Measurements from ENCODE around the gene NKAPD1. TPM values are rescaled to one million over a fixed set of nuclear protein-coding genes. Genes with fewer than 3 reads are reported as not detected.
A peak's percentile ranks its signal among the peaks of the same experiment; 100 is the strongest.
"Not testable (repeated sequence)": the region's sequence is repeated elsewhere in the genome, so short reads cannot be mapped to it uniquely, and the experiment has no call there.

Gene NKAPD1
- total RNA-seq, 1 experiment from 2014 or later, result 27.5 TPM

DNA sequence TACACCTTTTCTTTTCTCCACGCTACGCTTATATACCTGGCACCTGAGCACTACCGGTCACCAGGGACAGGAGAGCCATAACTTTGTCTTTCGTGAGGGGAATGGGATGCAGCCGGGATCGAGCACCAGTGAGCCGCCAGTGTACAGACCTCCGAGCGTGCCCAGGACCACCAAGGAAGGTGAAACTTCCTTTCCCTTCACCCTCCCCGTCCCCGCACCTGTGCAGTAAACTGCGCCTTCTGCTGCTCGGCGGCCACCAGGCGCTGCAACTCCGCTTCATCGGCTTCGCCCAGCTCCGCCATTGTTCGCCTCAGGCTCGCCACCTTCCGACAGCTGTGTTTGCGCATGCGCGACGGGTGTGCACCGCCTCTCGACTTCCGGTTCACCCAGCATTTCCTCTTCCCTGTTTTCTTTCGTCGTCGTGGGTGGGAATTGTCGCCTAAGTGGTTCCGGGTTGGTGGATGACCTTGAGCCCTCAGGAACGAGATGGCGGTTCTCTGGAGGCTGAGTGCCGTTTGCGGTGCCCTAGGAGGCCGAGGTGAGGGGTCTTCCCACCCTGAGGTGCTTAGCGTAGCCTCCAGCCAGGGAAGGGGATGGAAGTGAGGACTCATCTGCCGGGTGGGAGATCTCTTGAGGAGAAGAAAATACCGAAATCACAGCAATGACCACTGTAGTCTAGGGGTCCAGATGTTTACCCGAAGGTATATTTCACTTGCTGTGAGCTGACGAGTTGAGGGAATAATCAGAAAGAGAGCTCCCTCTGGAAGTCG lies 12.5 kb downstream of the NKAPD1 start, which contains the start of the genes SDHD and TIMM8B:
Gene SDHD, plus strand, starts transcription at position 452 of the 770 bp plus-strand sequence. Its CDS starts 35 bp downstream, at position 487.
Gene TIMM8B, minus strand, starts transcription at position 335 of the 770 bp plus-strand sequence. Its CDS starts 33 bp downstream, at position 302.
- TF ChIP-seq, protein P1, sequence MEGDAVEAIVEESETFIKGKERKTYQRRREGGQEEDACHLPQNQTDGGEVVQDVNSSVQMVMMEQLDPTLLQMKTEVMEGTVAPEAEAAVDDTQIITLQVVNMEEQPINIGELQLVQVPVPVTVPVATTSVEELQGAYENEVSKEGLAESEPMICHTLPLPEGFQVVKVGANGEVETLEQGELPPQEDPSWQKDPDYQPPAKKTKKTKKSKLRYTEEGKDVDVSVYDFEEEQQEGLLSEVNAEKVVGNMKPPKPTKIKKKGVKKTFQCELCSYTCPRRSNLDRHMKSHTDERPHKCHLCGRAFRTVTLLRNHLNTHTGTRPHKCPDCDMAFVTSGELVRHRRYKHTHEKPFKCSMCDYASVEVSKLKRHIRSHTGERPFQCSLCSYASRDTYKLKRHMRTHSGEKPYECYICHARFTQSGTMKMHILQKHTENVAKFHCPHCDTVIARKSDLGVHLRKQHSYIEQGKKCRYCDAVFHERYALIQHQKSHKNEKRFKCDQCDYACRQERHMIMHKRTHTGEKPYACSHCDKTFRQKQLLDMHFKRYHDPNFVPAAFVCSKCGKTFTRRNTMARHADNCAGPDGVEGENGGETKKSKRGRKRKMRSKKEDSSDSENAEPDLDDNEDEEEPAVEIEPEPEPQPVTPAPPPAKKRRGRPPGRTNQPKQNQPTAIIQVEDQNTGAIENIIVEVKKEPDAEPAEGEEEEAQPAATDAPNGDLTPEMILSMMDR (IDR thresholded peaks at IDR 0.05; ENCODE audit: unreplicated experiment), result peak; percentile 21
- POLR2A ChIA-PET, result interaction anchor here (0.6 to 5.2 kb wide), 57 partner anchors 8 to 484 kb away, joined by 3 to 71 read pairs (median 4); partner anchors contain the start of genes ALG9, BCO2, DIXDC1 and DLAT
- DNase-seq (ENCODE audit: unreplicated experiment), result peak; percentile 99
- no TSS peak for BruUV-seq (replicated peaks)
- Mint-ChIP-seq H3K9me3 (ENCODE audit: unreplicated experiment) (no peaks in the 10 kb centered on the region), H3K27ac (ENCODE audit: low read depth, unreplicated experiment) (peak within 1 kb of the TSS; percentile 95), H3K4me3 (ENCODE audit: unreplicated experiment) (peak within 1 kb of the TSS; percentile 88), H3K36me3 (ENCODE audit: insufficient read depth, unreplicated experiment) (peaks cover 84% of the 10 kb centered on the region), H3K27me3 (ENCODE audit: insufficient read depth, unreplicated experiment) (no peaks in the 10 kb centered on the region), H3K4me1 (ENCODE audit: insufficient read depth, unreplicated experiment) (peaks cover 43% of the 10 kb centered on the region)
- intact Hi-C loops (cut with micrococcal nuclease), result loop anchor here (1.0 kb wide), 3 partner anchors 89 to 207 kb away; partner anchors contain the start of genes BCO2, CFAP68 and FDXACB1
- CTCF ChIA-PET, result interaction anchor here (0.6 to 1.8 kb wide), 5 partner anchors 12 to 194 kb away, joined by 3 to 5 read pairs (median 3); partner anchors contain the start of genes NKAPD1 and PIH1D2

DNA sequence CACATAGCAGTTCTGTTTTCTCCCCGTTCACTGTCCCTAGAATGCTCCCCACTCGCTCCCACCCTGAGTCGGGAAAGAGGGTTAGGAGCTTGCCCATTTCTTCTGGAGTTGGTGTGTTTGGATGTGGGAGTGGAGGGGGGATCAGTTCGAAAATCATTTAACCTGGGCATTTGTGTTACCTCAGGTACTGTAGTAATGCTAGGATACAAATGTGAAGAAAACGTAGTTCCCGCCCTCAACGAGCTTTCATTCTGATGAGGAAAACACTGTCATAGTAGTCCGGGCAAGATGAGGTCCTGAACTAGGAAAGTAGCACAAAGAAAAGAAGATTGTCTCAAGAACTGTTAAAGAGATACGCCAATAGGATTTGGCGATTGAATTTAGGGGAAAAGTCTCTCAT lies 13.1 kb downstream of the NKAPD1 start:
- BruUV-seq (replicated peaks), result TSS peak; percentile 28
- ChIA-PET POLR2A (interaction anchor here (0.6 to 5.2 kb wide), 41 partner anchors 9 to 372 kb away, joined by 3 to 71 read pairs (median 5); partner anchors contain the start of genes ALG9, DIXDC1, IL18 and NKAPD1), CTCF (interaction anchor here (0.6 to 2.5 kb wide), 6 partner anchors 11 to 193 kb away, joined by 3 to 12 read pairs (median 4); partner anchors contain the start of genes NKAPD1 and PIH1D2)
- DNase-seq (ENCODE audit: unreplicated experiment), result no peak
- H3K4me3 Mint-ChIP-seq (ENCODE audit: unreplicated experiment), result peak overlapping the region; percentile 88
- peaks cover 84% of the 10 kb centered on the region for H3K36me3 Mint-ChIP-seq (ENCODE audit: insufficient read depth, unreplicated experiment)
- TF ChIP-seq, protein P1 (IDR thresholded peaks at IDR 0.05; ENCODE audit: unreplicated experiment), result no peak
- intact Hi-C loops (cut with micrococcal nuclease), result no loop called here
- no peaks in the 10 kb centered on the region for H3K9me3 Mint-ChIP-seq (ENCODE audit: unreplicated experiment)
- no peaks in the 10 kb centered on the region for H3K27me3 Mint-ChIP-seq (ENCODE audit: insufficient read depth, unreplicated experiment)
- H3K27ac Mint-ChIP-seq (ENCODE audit: low read depth, unreplicated experiment), result peak overlapping the region; percentile 95
- peaks cover 44% of the 10 kb centered on the region for H3K4me1 Mint-ChIP-seq (ENCODE audit: insufficient read depth, unreplicated experiment)

DNA sequence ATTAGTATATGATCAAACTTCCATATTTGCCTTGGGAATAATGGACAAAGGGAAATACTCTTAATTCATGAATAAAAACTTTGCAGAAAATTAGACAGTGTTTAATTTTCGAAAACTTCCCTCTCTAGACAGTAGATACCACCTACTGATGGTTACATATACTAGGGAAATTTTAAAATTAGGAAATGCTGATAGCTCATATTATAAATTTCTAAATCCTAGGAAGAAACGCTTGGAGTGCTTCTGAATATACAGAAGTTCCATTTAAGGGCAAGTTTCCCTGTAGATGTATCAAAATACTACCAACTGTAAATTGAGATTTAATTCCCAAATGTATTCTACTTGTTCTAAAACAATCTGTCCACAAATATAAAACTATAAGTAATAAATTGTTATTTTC lies 21.2 kb downstream of the NKAPD1 start:
- DNase-seq (ENCODE audit: unreplicated experiment); H3K27me3 Mint-ChIP-seq (ENCODE audit: insufficient read depth, unreplicated experiment); H3K27ac Mint-ChIP-seq (ENCODE audit: low read depth, unreplicated experiment); H3K9me3 Mint-ChIP-seq (ENCODE audit: unreplicated experiment); intact Hi-C loops (cut with micrococcal nuclease); H3K4me3 Mint-ChIP-seq (ENCODE audit: unreplicated experiment); H3K4me1 Mint-ChIP-seq (ENCODE audit: insufficient read depth, unreplicated experiment): not testable (repeated sequence)
- ChIA-PET POLR2A (interaction anchor here (2.6 kb wide), 1 partner anchor 9 kb away, joined by 18 read pairs; the partner anchor contains the start of genes SDHD and TIMM8B), CTCF (interaction anchor here (4.8 kb wide), 1 partner anchor 17 kb away, joined by 26 read pairs; no protein-coding TSS in a partner anchor)
- TSS peak; percentile 54 for BruUV-seq (replicated peaks)
- H3K36me3 Mint-ChIP-seq (ENCODE audit: insufficient read depth, unreplicated experiment), result peaks cover 72% of the 10 kb centered on the region

DNA sequence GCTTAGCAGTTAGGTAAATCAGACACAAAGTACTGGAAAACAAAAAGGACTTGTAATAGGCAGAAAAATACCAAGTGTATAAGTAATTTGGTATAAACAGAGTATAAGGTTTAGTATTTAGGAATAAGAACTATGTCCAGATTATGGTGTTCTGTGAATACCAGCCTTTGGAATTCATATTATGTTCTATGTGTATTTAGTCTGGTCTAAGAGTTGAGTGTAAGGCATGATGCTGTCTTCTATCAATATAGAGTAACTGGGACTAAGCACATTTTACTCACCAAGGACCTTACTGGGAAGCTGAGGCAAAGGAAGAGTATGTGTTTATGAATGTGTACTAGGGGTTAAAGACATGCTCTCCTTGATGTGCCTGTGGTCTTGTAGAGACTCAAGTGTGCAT lies 22.1 kb downstream of the NKAPD1 start:
- no peaks in the 10 kb centered on the region for H3K9me3 Mint-ChIP-seq (ENCODE audit: unreplicated experiment)
- no peaks in the 10 kb centered on the region for H3K27me3 Mint-ChIP-seq (ENCODE audit: insufficient read depth, unreplicated experiment)
- CTCF ChIA-PET, result interaction anchor here (0.7 to 4.8 kb wide), 2 partner anchors 16 to 1289 kb away, joined by 3 to 26 read pairs; no protein-coding TSS in a partner anchor
- peaks cover 5% of the 10 kb centered on the region for H3K4me1 Mint-ChIP-seq (ENCODE audit: insufficient read depth, unreplicated experiment)
- H3K36me3 Mint-ChIP-seq (ENCODE audit: insufficient read depth, unreplicated experiment), result peaks cover 69% of the 10 kb centered on the region
- H3K27ac Mint-ChIP-seq (ENCODE audit: low read depth, unreplicated experiment), result no peak overlapping the region
- intact Hi-C loops (cut with micrococcal nuclease), result no loop called here
- no TSS peak for BruUV-seq (replicated peaks)
- POLR2A ChIA-PET, result interaction anchor here (2.6 kb wide), 1 partner anchor 10 kb away, joined by 18 read pairs; the partner anchor contains the start of genes SDHD and TIMM8B
- H3K4me3 Mint-ChIP-seq (ENCODE audit: unreplicated experiment), result no peak overlapping the region
- TF ChIP-seq, protein P1 (IDR thresholded peaks at IDR 0.05; ENCODE audit: unreplicated experiment), result no peak
- DNase-seq (ENCODE audit: unreplicated experiment), result no peak
